ENCODE data around the gene RTP5.

Gene RTP5

GRCh38 chr2:241879326-241879725, 9.8 kb downstream of the RTP5 start:
- Mint-ChIP-seq H3K4me3 (no peak overlapping the region), H3K4me1 (ENCODE audit: low read depth) (peaks cover 27% of the 10 kb centered on the region), H3K27ac (peak overlapping the region; percentile 47), H3K36me3 (ENCODE audit: low read depth) (peaks cover 18% of the 10 kb centered on the region), H3K27me3 (no peaks in the 10 kb centered on the region), H3K9me3 (no peaks in the 10 kb centered on the region)
- DNase-seq, result no peak

GRCh38 chr2:241880311-241881073, 11.0 kb downstream of the RTP5 start:
- peak overlapping the region; percentile 93 for H3K27ac Mint-ChIP-seq
- peaks cover 28% of the 10 kb centered on the region for H3K4me1 Mint-ChIP-seq (ENCODE audit: low read depth)

GRCh38 chr2:241882091-241882625, 12.6 kb downstream of the RTP5 start:
- peaks cover 42% of the 10 kb centered on the region for H3K4me1 Mint-ChIP-seq (ENCODE audit: low read depth)
- no peaks in the 10 kb centered on the region for H3K27me3 Mint-ChIP-seq
- peak overlapping the region; percentile 89 for H3K4me3 Mint-ChIP-seq
- peak; percentile 86 for DNase-seq
- peak overlapping the region; percentile 93 for H3K27ac Mint-ChIP-seq
- H3K9me3 Mint-ChIP-seq, result no peaks in the 10 kb centered on the region
- H3K36me3 Mint-ChIP-seq (ENCODE audit: low read depth), result peaks cover 44% of the 10 kb centered on the region

More at GRCh38 chr2:241880311-241881073, 11.0 kb downstream of the RTP5 start:
- DNase-seq, result no peak
- Mint-ChIP-seq H3K36me3 (ENCODE audit: low read depth) (peaks cover 28% of the 10 kb centered on the region), H3K27me3 (no peaks in the 10 kb centered on the region), H3K9me3 (no peaks in the 10 kb centered on the region), H3K4me3 (peak overlapping the region; percentile 89)

GRCh38 chr2:241884951-241885290, 15.4 kb downstream of the RTP5 start:
- Mint-ChIP-seq H3K27ac (no peak overlapping the region), H3K9me3 (no peaks in the 10 kb centered on the region), H3K4me3 (no peak overlapping the region), H3K4me1 (ENCODE audit: low read depth) (peaks cover 55% of the 10 kb centered on the region), H3K27me3 (no peaks in the 10 kb centered on the region), H3K36me3 (ENCODE audit: low read depth) (peaks cover 57% of the 10 kb centered on the region)
- no peak for DNase-seq

GRCh38 chr2:241885291-241885945, 15.9 kb downstream of the RTP5 start:
- no peak overlapping the region for H3K27ac Mint-ChIP-seq
- H3K9me3 Mint-ChIP-seq, result no peaks in the 10 kb centered on the region
- DNase-seq, result no peak
- H3K4me1 Mint-ChIP-seq (ENCODE audit: low read depth), result peaks cover 55% of the 10 kb centered on the region
- H3K4me3 Mint-ChIP-seq, result no peak overlapping the region
- H3K36me3 Mint-ChIP-seq (ENCODE audit: low read depth), result peaks cover 62% of the 10 kb centered on the region
- H3K27me3 Mint-ChIP-seq, result no peaks in the 10 kb centered on the region

GRCh38 chr2:241885946-241886643, 16.6 kb downstream of the RTP5 start:
- Mint-ChIP-seq H3K4me1 (ENCODE audit: low read depth) (peaks cover 50% of the 10 kb centered on the region), H3K4me3 (no peak overlapping the region), H3K27ac (peak overlapping the region; percentile 19), H3K9me3 (no peaks in the 10 kb centered on the region), H3K27me3 (no peaks in the 10 kb centered on the region), H3K36me3 (ENCODE audit: low read depth) (peaks cover 66% of the 10 kb centered on the region)
- no peak for DNase-seq

GRCh38 chr2:241886840-241887447, 17.4 kb downstream of the RTP5 start:
- H3K36me3 Mint-ChIP-seq (ENCODE audit: low read depth), result peaks cover 67% of the 10 kb centered on the region
- no peaks in the 10 kb centered on the region for H3K9me3 Mint-ChIP-seq
- H3K4me1 Mint-ChIP-seq (ENCODE audit: low read depth), result peaks cover 48% of the 10 kb centered on the region
- no peak overlapping the region for H3K27ac Mint-ChIP-seq
- DNase-seq, result no peak
- no peaks in the 10 kb centered on the region for H3K27me3 Mint-ChIP-seq
- H3K4me3 Mint-ChIP-seq, result no peak overlapping the region

GRCh38 chr2:241887806-241888522, 18.4 kb downstream of the RTP5 start:
- DNase-seq, result no peak
- Mint-ChIP-seq H3K4me3 (no peak overlapping the region), H3K4me1 (ENCODE audit: low read depth) (peaks cover 38% of the 10 kb centered on the region), H3K27ac (peak overlapping the region; percentile 76), H3K27me3 (no peaks in the 10 kb centered on the region), H3K9me3 (no peaks in the 10 kb centered on the region), H3K36me3 (ENCODE audit: low read depth) (peaks cover 58% of the 10 kb centered on the region)

GRCh38 chr2:241888641-241889040, 19.1 kb downstream of the RTP5 start:
- Mint-ChIP-seq H3K27me3 (no peaks in the 10 kb centered on the region), H3K4me1 (ENCODE audit: low read depth) (peaks cover 34% of the 10 kb centered on the region), H3K27ac (peak overlapping the region; percentile 50), H3K9me3 (no peaks in the 10 kb centered on the region), H3K4me3 (no peak overlapping the region), H3K36me3 (ENCODE audit: low read depth) (peaks cover 53% of the 10 kb centered on the region)
- no peak for DNase-seq

- Mint-ChIP-seq H3K27me3 (no peaks in the 10 kb centered on the region), H3K9me3 (no peaks in the 10 kb centered on the region), H3K4me1 (ENCODE audit: low read depth) (peaks cover 28% of the 10 kb centered on the region), H3K27ac (no peak overlapping the region), H3K4me3 (no peak overlapping the region), H3K36me3 (ENCODE audit: low read depth) (peaks cover 37% of the 10 kb centered on the region)
- DNase-seq, result no peak
Observed at GRCh38 chr2:241890524-241891235, 21.2 kb downstream of the RTP5 start.

- Mint-ChIP-seq H3K4me3 (no peak overlapping the region), H3K27me3 (peaks cover 3% of the 10 kb centered on the region), H3K9me3 (no peaks in the 10 kb centered on the region), H3K4me1 (ENCODE audit: low read depth) (peaks cover 24% of the 10 kb centered on the region), H3K27ac (no peak overlapping the region), H3K36me3 (ENCODE audit: low read depth) (peaks cover 29% of the 10 kb centered on the region)
- no peak for DNase-seq
Observed at GRCh38 chr2:241891315-241891987, 21.9 kb downstream of the RTP5 start.

GRCh38 chr2:241891988-241892298, 22.4 kb downstream of the RTP5 start:
- Mint-ChIP-seq H3K4me1 (ENCODE audit: low read depth) (peaks cover 22% of the 10 kb centered on the region), H3K36me3 (ENCODE audit: low read depth) (peaks cover 24% of the 10 kb centered on the region), H3K27ac (no peak overlapping the region), H3K9me3 (no peaks in the 10 kb centered on the region), H3K27me3 (peaks cover 3% of the 10 kb centered on the region), H3K4me3 (no peak overlapping the region)
- no peak for DNase-seq
